Subcutaneous adipose tissue (tissue), 4 donors: Measurements from ENCODE around the gene MAP4K5. TPM values are rescaled to one million over a fixed set of nuclear protein-coding genes. Genes with fewer than 3 reads are reported as not detected.

ENCODE experiments used
- total RNA-seq, 4 donors: library from RNA; depleted of rRNA; stranded (reverse); fragments of >200 nt; gene quantifications; one replicate each; pipeline ENCODE4 v1.1.0, GENCODE V29; 2016
- TF ChIP-seq, protein P1 (sequence below): fragments of 450-650 bp; IDR thresholded peaks from one replicate; pipeline ENCODE4 v1.5.1; 2016; ENCODE audit warnings: low read depth, mild to moderate bottlenecking, control low read depth, antibody characterized with exemption, moderate library complexity

The MAP4K5 gene
- total RNA-seq, 4 donors from 2014 or later: 78.3 to 139 (median 120) TPM

DNA sequence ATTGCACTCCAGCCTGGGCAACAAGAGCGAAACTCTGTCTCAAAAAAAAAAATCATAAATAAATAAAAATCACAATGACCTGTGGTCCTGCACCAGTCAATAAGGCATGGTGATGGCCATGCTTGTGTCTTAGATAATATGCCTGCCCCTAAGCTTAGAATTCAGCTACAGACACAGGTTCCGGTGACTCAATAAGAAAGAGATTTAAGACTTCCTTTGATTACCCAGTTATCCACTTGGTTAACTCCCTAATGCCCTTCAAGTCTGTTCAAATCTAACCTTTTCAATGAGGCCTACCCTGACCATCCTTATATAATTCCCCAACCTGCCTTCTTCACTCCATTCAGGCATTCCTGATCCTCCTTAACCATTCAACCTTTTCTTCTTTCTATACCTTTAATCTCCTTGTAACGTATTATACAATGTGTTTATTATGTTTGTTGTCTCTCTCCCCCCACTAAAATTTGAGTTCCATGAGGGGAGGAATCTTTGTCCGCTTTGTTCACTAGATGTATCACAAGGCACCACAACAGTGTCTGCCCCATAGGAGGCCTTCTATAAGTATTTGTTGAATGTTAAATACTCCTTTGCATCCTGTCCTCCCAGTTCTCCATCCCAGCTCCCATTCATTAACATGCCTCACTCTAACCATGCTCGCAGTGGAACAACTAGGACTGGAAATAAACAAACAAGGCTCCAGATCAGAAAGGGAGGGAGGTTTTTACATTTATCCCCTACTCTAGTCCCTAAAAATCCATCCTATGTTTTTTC lies 8.9 kb downstream of the MAP4K5 start:
- TF ChIP-seq, protein P1, sequence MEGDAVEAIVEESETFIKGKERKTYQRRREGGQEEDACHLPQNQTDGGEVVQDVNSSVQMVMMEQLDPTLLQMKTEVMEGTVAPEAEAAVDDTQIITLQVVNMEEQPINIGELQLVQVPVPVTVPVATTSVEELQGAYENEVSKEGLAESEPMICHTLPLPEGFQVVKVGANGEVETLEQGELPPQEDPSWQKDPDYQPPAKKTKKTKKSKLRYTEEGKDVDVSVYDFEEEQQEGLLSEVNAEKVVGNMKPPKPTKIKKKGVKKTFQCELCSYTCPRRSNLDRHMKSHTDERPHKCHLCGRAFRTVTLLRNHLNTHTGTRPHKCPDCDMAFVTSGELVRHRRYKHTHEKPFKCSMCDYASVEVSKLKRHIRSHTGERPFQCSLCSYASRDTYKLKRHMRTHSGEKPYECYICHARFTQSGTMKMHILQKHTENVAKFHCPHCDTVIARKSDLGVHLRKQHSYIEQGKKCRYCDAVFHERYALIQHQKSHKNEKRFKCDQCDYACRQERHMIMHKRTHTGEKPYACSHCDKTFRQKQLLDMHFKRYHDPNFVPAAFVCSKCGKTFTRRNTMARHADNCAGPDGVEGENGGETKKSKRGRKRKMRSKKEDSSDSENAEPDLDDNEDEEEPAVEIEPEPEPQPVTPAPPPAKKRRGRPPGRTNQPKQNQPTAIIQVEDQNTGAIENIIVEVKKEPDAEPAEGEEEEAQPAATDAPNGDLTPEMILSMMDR: no peak

DNA sequence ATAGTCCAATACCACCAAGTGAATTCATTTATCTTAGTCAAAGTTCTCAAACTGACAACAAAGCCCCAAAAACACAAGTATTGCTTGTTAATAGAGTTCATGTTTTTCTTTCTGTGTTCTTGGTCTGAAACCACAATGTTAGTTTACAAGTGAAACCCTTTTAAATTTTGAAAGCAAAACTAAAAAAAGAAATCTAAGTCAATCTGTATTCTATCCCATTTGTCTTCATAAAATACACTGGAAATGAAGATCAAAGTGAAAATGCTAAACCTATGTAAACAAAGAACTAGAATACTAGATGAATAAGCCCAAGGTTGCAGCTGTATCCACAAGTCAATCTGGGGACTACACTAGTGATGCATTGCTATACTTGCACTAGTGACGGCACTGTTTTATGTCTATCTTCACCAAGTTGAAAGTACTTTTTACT lies 10.4 kb downstream of the MAP4K5 start:
- TF ChIP-seq, protein P1: no peak

DNA sequence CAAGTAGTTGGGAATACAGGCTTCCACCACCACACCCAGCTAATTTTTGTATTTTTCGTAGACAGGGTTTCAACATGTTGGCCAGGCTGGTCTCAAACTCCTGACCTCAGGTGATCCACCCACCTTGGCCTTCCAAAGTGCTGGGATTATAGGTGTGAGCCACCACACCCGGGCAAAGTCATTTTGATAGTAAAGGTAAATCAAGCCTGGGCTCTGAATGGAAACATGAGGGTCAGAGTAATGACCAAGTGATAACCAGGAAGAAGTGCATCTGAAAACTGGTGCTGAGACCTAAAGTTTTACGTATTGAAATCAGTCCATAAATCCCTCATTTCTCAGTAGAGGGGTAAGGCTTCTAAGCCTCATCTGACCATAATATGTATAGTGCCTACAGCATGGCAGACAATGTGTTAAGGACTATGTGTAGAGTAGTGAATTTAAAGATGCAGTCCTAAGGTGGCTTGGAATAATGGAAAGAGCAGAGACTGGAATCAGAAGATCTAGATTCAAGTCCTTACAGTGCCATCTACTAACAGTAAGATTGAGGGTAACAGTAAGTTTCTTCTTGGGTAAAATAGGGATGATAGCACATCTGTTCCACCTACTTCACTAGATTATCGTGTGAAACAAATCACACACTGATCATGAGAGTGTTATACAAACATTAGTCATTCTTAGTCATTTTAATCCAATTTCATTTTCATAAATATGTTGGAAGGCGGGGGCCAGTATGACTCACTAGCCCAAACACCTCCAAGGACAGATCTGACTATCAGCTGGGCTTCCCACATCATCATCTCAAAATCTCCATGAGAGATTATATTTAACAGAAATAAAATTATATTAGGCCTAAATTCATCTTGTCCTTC lies 11.2 kb downstream of the MAP4K5 start:
- TF ChIP-seq, protein P1: no peak

GRCh38 chr14:50516091-50516490 lies 16.3 kb downstream of the MAP4K5 start:
- TF ChIP-seq, protein P1: no peak

- TF ChIP-seq, protein P1: no peak
Observed at GRCh38 chr14:50512463-50512862, 19.9 kb downstream of the MAP4K5 start.

DNA sequence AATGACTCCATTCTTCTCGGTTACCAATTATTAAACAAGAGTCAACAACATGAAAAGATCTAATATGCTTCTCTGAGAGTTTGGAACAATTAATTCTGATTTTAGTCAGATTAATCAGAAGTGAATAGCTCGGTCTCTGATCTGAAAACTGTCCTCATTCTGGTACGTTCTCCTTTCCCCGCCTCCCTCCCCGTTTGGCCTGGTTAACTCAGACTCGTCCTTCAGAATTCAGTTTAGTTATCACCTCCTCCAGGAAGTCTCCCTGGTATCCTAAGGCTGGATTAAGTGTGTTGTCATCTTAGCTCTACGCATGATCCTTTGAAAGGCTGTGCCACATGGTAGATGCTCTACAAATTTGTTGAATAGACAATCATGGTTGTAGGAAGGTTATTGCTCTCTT lies 22.2 kb downstream of the MAP4K5 start:
- TF ChIP-seq, protein P1: no peak

DNA sequence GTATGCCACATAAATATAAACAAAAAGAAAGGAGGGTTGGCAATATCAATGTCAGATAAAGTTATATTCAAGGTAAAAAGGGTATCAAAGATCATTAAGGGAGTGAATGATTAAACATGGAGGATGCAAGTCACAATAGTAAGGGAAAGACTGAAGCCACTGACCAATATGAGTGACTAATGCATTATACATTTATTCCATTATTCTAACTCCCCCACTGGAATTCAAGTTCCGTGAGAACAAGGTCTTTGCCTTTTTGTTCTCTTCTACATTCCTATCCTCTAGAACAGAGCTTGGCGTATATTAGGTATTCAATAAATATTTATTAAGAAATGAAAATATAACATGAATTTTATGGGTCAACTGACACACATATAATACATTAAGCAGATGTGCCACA lies 30.7 kb downstream of the MAP4K5 start:
- TF ChIP-seq, protein P1: no peak
